HEK293 (cell line): ENCODE results near the gene OSTM1.
A peak's percentile ranks its signal among the peaks of the same experiment; 100 is the strongest.

Experiments used
- CTCF ChIA-PET: fragments of 350-600 bp; formaldehyde crosslinking; extraction: SDS; loops from one replicate; lab custom pipeline; 2021; ENCODE audit warnings: antibody characterized with exemption; lab: Yijun Ruan, JAX
- POLR2A ChIA-PET: fragments of 300-600 bp; formaldehyde crosslinking; extraction: SDS; loops from one replicate; lab custom pipeline; 2020; ENCODE audit warnings: antibody characterized with exemption, inconsistent platforms; lab: Yijun Ruan, JAX
- H3K27ac ChIP-seq: fragments of 200-500 bp; sonication (Bioruptor generic); 2 replicates; pipeline ENCODE4 v1.5.1; 2014; ENCODE audit warnings: low read depth, low read length, control low read depth, inconsistent platforms; ENCODE audit errors: extremely low read depth
- H3K36me3 ChIP-seq, 2 experiments: fragments of 200-500 bp in 1 of 2; sonication (Bioruptor generic) in 1 of 2; 1 replicate in 1 of 2; 2 replicates in 1 of 2; pipeline ENCODE4 v1.5.1; 2014 to 2017; ENCODE audit warnings: inconsistent platforms in 2 of 2, low read length in 2 of 2; ENCODE audit not compliant: control insufficient read depth in 2 of 2, insufficient read depth in 1 of 2
- H3K4me1 ChIP-seq: fragments of 200-500 bp; sonication (Bioruptor generic); 2 replicates; pipeline ENCODE4 v1.5.1; 2014; ENCODE audit warnings: mild to moderate bottlenecking, low read length, inconsistent platforms; ENCODE audit not compliant: control insufficient read depth, insufficient read depth
- H3K4me3 ChIP-seq: 2 replicates; pipeline ENCODE4 v1.5.1; 2011; ENCODE audit warnings: low read depth, mild to moderate bottlenecking, control low read depth, low read length, moderate library complexity
- H3K9me3 ChIP-seq: fragments of 200-500 bp; sonication (Bioruptor generic); 2 replicates; pipeline ENCODE4 v1.5.1; 2014; ENCODE audit warnings: low read depth, low read length, inconsistent platforms; ENCODE audit not compliant: control insufficient read depth, insufficient read depth
- BCL6B ChIP-seq: fragments of 450-650 bp; formaldehyde crosslinking; IDR thresholded peaks from 2 replicates; pipeline ENCODE4 v1.5.1; 2017; ENCODE audit warnings: missing biosample characterization, missing genetic modification characterization
- FEZF1 ChIP-seq: fragments of 450-650 bp; formaldehyde crosslinking; IDR thresholded peaks from 2 replicates; pipeline ENCODE4 v1.5.1; 2016; ENCODE audit warnings: missing biosample characterization, missing genetic modification characterization
- GLI2 ChIP-seq: fragments of 450-650 bp; formaldehyde crosslinking; IDR thresholded peaks from 2 replicates; pipeline ENCODE4; 2017; ENCODE audit warnings: missing biosample characterization, missing genetic modification characterization, low read depth, borderline replicate concordance
- HOXD13 ChIP-seq: sonication (generic); formaldehyde crosslinking; IDR thresholded peaks from 2 replicates; pipeline ENCODE4 v1.8.0; 2022; ENCODE audit warnings: missing genetic modification reagents, borderline replicate concordance
- OSR2 ChIP-seq: fragments of 450-650 bp; formaldehyde crosslinking; IDR thresholded peaks from 2 replicates; pipeline ENCODE4 v1.5.1; 2016; ENCODE audit warnings: missing biosample characterization, missing genetic modification characterization
- RBAK ChIP-seq: fragments of 450-650 bp; formaldehyde crosslinking; IDR thresholded peaks from 2 replicates; pipeline ENCODE4 v1.5.1; 2016; ENCODE audit warnings: missing biosample characterization, missing genetic modification characterization
- SCRT1 ChIP-seq: fragments of 450-650 bp; formaldehyde crosslinking; IDR thresholded peaks from 2 replicates; pipeline ENCODE4 v1.5.1; 2016; ENCODE audit warnings: missing biosample characterization, missing genetic modification characterization, borderline replicate concordance
- SCRT2 ChIP-seq: fragments of 450-650 bp; formaldehyde crosslinking; IDR thresholded peaks from 2 replicates; pipeline ENCODE4 v1.5.1; 2016; ENCODE audit warnings: missing biosample characterization, missing genetic modification characterization
- WT1 ChIP-seq: fragments of 450-650 bp; formaldehyde crosslinking; IDR thresholded peaks from 2 replicates; pipeline ENCODE4 v1.5.1; 2016; ENCODE audit warnings: missing biosample characterization, missing genetic modification characterization
- ZBTB17 ChIP-seq: fragments of 450-650 bp; formaldehyde crosslinking; IDR thresholded peaks from 2 replicates; pipeline ENCODE4 v1.5.1; 2016; ENCODE audit warnings: missing biosample characterization, missing genetic modification characterization
- ZBTB20 ChIP-seq: fragments of 450-650 bp; formaldehyde crosslinking; IDR thresholded peaks from 2 replicates; pipeline ENCODE4 v1.5.1; 2016; ENCODE audit warnings: missing biosample characterization, missing genetic modification characterization
- ZBTB48 ChIP-seq: fragments of 450-650 bp; formaldehyde crosslinking; IDR thresholded peaks from 2 replicates; pipeline ENCODE4 v1.5.1; 2016; ENCODE audit warnings: missing biosample characterization, missing genetic modification characterization
- ZEB2 ChIP-seq: fragments of 450-650 bp; formaldehyde crosslinking; IDR thresholded peaks from 2 replicates; pipeline ENCODE4 v1.5.1; 2016; ENCODE audit warnings: missing biosample characterization, missing genetic modification characterization
- ZNF155 ChIP-seq: fragments of 450-650 bp; formaldehyde crosslinking; IDR thresholded peaks from 2 replicates; pipeline ENCODE4 v1.5.1; 2016; ENCODE audit warnings: missing biosample characterization, missing genetic modification characterization
- ZNF157 ChIP-seq: fragments of 450-650 bp; formaldehyde crosslinking; IDR thresholded peaks from 2 replicates; pipeline ENCODE4 v1.5.1; 2016; ENCODE audit warnings: missing biosample characterization, missing genetic modification characterization
- ZNF174 ChIP-seq: fragments of 450-650 bp; formaldehyde crosslinking; IDR thresholded peaks from 2 replicates; pipeline ENCODE4 v1.5.0; 2017; ENCODE audit warnings: missing biosample characterization, mild to moderate bottlenecking, missing genetic modification characterization
- ZNF248 ChIP-seq: fragments of 450-650 bp; formaldehyde crosslinking; IDR thresholded peaks from 2 replicates; pipeline ENCODE4 v1.5.1; 2017; ENCODE audit warnings: missing biosample characterization, missing genetic modification characterization
- ZNF341 ChIP-seq: fragments of 450-650 bp; formaldehyde crosslinking; IDR thresholded peaks from 2 replicates; pipeline ENCODE4; 2016; ENCODE audit warnings: low read depth, missing biosample characterization, missing genetic modification characterization
- ZNF362 ChIP-seq: fragments of 450-650 bp; formaldehyde crosslinking; IDR thresholded peaks from 2 replicates; pipeline ENCODE4 v1.5.1; 2016; ENCODE audit warnings: missing biosample characterization, missing genetic modification characterization
- ZNF366 ChIP-seq: fragments of 450-650 bp; formaldehyde crosslinking; conservative IDR thresholded peaks from 2 replicates; pipeline ENCODE4 v1.5.1; 2016; ENCODE audit warnings: missing biosample characterization, missing genetic modification characterization
- ZNF473 ChIP-seq: fragments of 450-650 bp; formaldehyde crosslinking; IDR thresholded peaks from 2 replicates; pipeline ENCODE4 v1.5.1; 2017; ENCODE audit warnings: missing biosample characterization, missing genetic modification characterization
- ZNF510 ChIP-seq: fragments of 450-650 bp; formaldehyde crosslinking; IDR thresholded peaks from 2 replicates; pipeline ENCODE4 v1.5.1; 2018; ENCODE audit warnings: mild to moderate bottlenecking, missing genetic modification characterization, missing biosample characterization; ENCODE audit not compliant: insufficient replicate concordance
- ZNF544 ChIP-seq: fragments of 450-650 bp; formaldehyde crosslinking; IDR thresholded peaks from 2 replicates; pipeline ENCODE4 v1.5.0; 2017; ENCODE audit warnings: missing biosample characterization, missing genetic modification characterization
- ZNF600 ChIP-seq: fragments of 450-650 bp; formaldehyde crosslinking; IDR thresholded peaks from 2 replicates; pipeline ENCODE4 v1.5.1; 2016; ENCODE audit warnings: missing biosample characterization, missing genetic modification characterization
- ZNF621 ChIP-seq: fragments of 450-650 bp; formaldehyde crosslinking; IDR thresholded peaks from 2 replicates; pipeline ENCODE4 v1.5.1; 2017; ENCODE audit warnings: missing biosample characterization, missing genetic modification characterization
- ZNF776 ChIP-seq: fragments of 450-650 bp; formaldehyde crosslinking; IDR thresholded peaks from 2 replicates; pipeline ENCODE4 v1.5.0; 2017; ENCODE audit warnings: missing biosample characterization, missing genetic modification characterization, borderline replicate concordance
- ZNF843 ChIP-seq: fragments of 450-650 bp; formaldehyde crosslinking; IDR thresholded peaks from 2 replicates; pipeline ENCODE4 v1.5.1; 2016; ENCODE audit warnings: missing biosample characterization, missing genetic modification characterization
- ZSCAN23 ChIP-seq: fragments of 450-650 bp; formaldehyde crosslinking; IDR thresholded peaks from 2 replicates; pipeline ENCODE4 v1.5.1; 2016; ENCODE audit warnings: missing biosample characterization, missing genetic modification characterization
- TF ChIP-seq, protein P1 (sequence below): fragments of 450-650 bp; formaldehyde crosslinking; IDR thresholded peaks from 2 replicates; pipeline ENCODE4 v1.5.1; 2016; ENCODE audit warnings: missing biosample characterization, missing genetic modification characterization, low read depth
- TF ChIP-seq, protein P2 (sequence below): fragments of 450-650 bp; IDR thresholded peaks from 2 replicates; pipeline ENCODE4 v1.5.1; 2018; ENCODE audit warnings: missing biosample characterization, missing genetic modification characterization
- TF ChIP-seq, protein P3 (sequence below): fragments of 450-650 bp; IDR thresholded peaks from 2 replicates; pipeline ENCODE4 v1.5.1; 2018; ENCODE audit warnings: missing biosample characterization, mild to moderate bottlenecking, missing genetic modification characterization

OSTM1 gene

GRCh38 chr6:108068618-108069017 lies 5.9 kb downstream of the OSTM1 start (continued):
- no peak for TF ChIP-seq FEZF1 (tag by site-specific recombination)
- no peak for TF ChIP-seq SCRT2 (tag by site-specific recombination)
- TF ChIP-seq, protein P1, sequence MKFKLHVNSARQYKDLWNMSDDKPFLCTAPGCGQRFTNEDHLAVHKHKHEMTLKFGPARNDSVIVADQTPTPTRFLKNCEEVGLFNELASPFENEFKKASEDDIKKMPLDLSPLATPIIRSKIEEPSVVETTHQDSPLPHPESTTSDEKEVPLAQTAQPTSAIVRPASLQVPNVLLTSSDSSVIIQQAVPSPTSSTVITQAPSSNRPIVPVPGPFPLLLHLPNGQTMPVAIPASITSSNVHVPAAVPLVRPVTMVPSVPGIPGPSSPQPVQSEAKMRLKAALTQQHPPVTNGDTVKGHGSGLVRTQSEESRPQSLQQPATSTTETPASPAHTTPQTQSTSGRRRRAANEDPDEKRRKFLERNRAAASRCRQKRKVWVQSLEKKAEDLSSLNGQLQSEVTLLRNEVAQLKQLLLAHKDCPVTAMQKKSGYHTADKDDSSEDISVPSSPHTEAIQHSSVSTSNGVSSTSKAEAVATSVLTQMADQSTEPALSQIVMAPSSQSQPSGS (tag by site-specific recombination) = peak; percentile 74
- no peak; the same call in 1 of the 2 replicates for TF ChIP-seq ZSCAN23

DNA sequence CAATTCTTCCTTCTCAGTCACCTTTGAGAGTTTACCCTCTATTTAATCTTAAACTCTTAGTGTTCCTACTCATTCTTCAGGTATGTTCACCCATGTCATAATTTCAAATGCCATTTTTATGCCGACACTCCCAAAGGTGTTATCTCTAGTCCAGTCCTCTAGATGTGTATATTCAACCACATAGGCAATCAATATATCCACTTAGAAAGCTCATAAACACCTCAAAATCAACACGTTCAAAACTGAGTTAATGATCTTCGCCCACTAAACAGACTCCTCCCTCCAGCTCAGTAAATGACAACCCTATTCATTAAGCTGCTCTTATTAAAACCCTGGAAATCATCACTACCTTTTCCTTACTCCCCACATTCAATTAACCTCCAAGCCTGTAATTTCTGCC lies 6.4 kb downstream of the OSTM1 start:
- POLR2A ChIA-PET = no interaction called here
- CTCF ChIA-PET = no interaction called here
- peaks cover 7 to 24% of the 10 kb centered on the region in 2 experiments; a peak in 2 of 3 replicates for H3K36me3 ChIP-seq
- H3K4me1 ChIP-seq = no peaks in the 10 kb centered on the region
- no peaks in the 10 kb centered on the region for H3K9me3 ChIP-seq
- no peak overlapping the region for H3K4me3 ChIP-seq
- no peak overlapping the region for H3K27ac ChIP-seq
- TF ChIP-seq HOXD13 (CRISPR knock-in tag) (no peak), WT1 (tag by site-specific recombination) (peak; percentile 84), ZNF362 (tag by site-specific recombination) (no peak), ZNF155 (tag by site-specific recombination) (no peak), OSR2 (tag by site-specific recombination) (peak; percentile 56; the same call in 1 of the 2 replicates), FEZF1 (tag by site-specific recombination) (peak; percentile 86), ZEB2 (tag by site-specific recombination) (no peak), ZNF621 (no peak), ZNF843 (peak; percentile 46), ZNF473 (tag by site-specific recombination) (no peak), ZNF776 (tag by site-specific recombination) (no peak), ZNF157 (tag by site-specific recombination) (no peak), SCRT1 (tag by site-specific recombination) (no peak), ZNF248 (tag by site-specific recombination) (no peak), GLI2 (tag by site-specific recombination) (no peak), ZNF341 (tag by site-specific recombination) (no peak), ZNF510 (tag by site-specific recombination) (no peak), ZBTB20 (tag by site-specific recombination) (no peak), ZNF174 (tag by site-specific recombination) (no peak), ZNF366 (tag by site-specific recombination) (no peak), ZBTB17 (tag by site-specific recombination) (no peak), ZBTB48 (tag by site-specific recombination) (no peak), BCL6B (tag by site-specific recombination) (0 out of 2 replicates have a peak, but pooled peaks have one; percentile 24), RBAK (tag by site-specific recombination) (no peak), ZNF544 (no peak), ZNF600 (tag by site-specific recombination) (no peak)
- TF ChIP-seq, protein P2, sequence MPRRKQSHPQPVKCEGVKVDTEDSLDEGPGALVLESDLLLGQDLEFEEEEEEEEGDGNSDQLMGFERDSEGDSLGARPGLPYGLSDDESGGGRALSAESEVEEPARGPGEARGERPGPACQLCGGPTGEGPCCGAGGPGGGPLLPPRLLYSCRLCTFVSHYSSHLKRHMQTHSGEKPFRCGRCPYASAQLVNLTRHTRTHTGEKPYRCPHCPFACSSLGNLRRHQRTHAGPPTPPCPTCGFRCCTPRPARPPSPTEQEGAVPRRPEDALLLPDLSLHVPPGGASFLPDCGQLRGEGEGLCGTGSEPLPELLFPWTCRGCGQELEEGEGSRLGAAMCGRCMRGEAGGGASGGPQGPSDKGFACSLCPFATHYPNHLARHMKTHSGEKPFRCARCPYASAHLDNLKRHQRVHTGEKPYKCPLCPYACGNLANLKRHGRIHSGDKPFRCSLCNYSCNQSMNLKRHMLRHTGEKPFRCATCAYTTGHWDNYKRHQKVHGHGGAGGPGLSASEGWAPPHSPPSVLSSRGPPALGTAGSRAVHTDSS (tag by site-specific recombination) = no peak
- TF ChIP-seq, protein P3, sequence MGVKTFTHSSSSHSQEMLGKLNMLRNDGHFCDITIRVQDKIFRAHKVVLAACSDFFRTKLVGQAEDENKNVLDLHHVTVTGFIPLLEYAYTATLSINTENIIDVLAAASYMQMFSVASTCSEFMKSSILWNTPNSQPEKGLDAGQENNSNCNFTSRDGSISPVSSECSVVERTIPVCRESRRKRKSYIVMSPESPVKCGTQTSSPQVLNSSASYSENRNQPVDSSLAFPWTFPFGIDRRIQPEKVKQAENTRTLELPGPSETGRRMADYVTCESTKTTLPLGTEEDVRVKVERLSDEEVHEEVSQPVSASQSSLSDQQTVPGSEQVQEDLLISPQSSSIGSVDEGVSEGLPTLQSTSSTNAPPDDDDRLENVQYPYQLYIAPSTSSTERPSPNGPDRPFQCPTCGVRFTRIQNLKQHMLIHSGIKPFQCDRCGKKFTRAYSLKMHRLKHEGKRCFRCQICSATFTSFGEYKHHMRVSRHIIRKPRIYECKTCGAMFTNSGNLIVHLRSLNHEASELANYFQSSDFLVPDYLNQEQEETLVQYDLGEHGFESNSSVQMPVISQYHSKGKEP (tag by site-specific recombination) = no peak
- TF ChIP-seq, protein P1 (tag by site-specific recombination) = no peak
